Measurements from ENCODE around the gene LLCFC1. TPM values are rescaled to one million over a fixed set of nuclear protein-coding genes. Genes with fewer than 3 reads are reported as not detected.

The LLCFC1 gene
- total RNA-seq, 1 donor = not detected

- H3K4me3 ChIP-seq (ENCODE audit: low read depth, low read length) = no peak overlapping the region
- DNase-seq (ENCODE audit: low read depth) = peak; percentile 9
- TF ChIP-seq CTCF (IDR thresholded peaks at IDR 0.05; ENCODE audit: insufficient read depth, low read depth, low read length) = no peak
Observed at GRCh38 chr7:142894985-142895593, 44.2 kb upstream of the LLCFC1 start.

GRCh38 chr7:142896151-142896550, 43.1 kb upstream of the LLCFC1 start:
- no peak for TF ChIP-seq CTCF (IDR thresholded peaks at IDR 0.05; ENCODE audit: insufficient read depth, low read depth, low read length)
- DNase-seq (ENCODE audit: low read depth) = no peak
- no peak overlapping the region for H3K4me3 ChIP-seq (ENCODE audit: low read depth, low read length)

- TF ChIP-seq CTCF (IDR thresholded peaks at IDR 0.05; ENCODE audit: insufficient read depth, low read depth, low read length) = no peak
- no peak for DNase-seq (ENCODE audit: low read depth)
- no peak overlapping the region for H3K4me3 ChIP-seq (ENCODE audit: low read depth, low read length)
Observed at GRCh38 chr7:142896741-142897379, 42.4 kb upstream of the LLCFC1 start.

GRCh38 chr7:142897691-142898090, 41.6 kb upstream of the LLCFC1 start:
- DNase-seq (ENCODE audit: low read depth) = no peak
- TF ChIP-seq CTCF (IDR thresholded peaks at IDR 0.05; ENCODE audit: insufficient read depth, low read depth, low read length) = no peak
- no peak overlapping the region for H3K4me3 ChIP-seq (ENCODE audit: low read depth, low read length)

GRCh38 chr7:142898377-142899170, 40.7 kb upstream of the LLCFC1 start:
- DNase-seq (ENCODE audit: low read depth) = no peak
- H3K4me3 ChIP-seq (ENCODE audit: low read depth, low read length) = no peak overlapping the region
- TF ChIP-seq CTCF (IDR thresholded peaks at IDR 0.05; ENCODE audit: insufficient read depth, low read depth, low read length) = no peak

- no peak overlapping the region for H3K4me3 ChIP-seq (ENCODE audit: low read depth, low read length)
- TF ChIP-seq CTCF (IDR thresholded peaks at IDR 0.05; ENCODE audit: insufficient read depth, low read depth, low read length) = no peak
- no peak for DNase-seq (ENCODE audit: low read depth)
Observed at GRCh38 chr7:142899661-142900060, 39.6 kb upstream of the LLCFC1 start.
